SK-N-SH (cell line): ENCODE data around the gene CALHM1. TPM values are rescaled to one million over a fixed set of nuclear protein-coding genes. Genes with fewer than 3 reads are reported as not detected.

Experiments
- CTCF ChIA-PET: fragments of 300-600, 350-600 bp; formaldehyde crosslinking; extraction: SDS; loops from one replicate; lab custom pipeline; 2021; lab: Yijun Ruan, JAX
- POLR2A ChIA-PET: fragments of 350-600 bp; sonication (Branson Sonifier 250); formaldehyde crosslinking; extraction: SDS; loops from one replicate; lab custom pipeline; 2020; ENCODE audit warnings: antibody characterized with exemption, inconsistent platforms; lab: Yijun Ruan, JAX
- DNase-seq: peaks from one replicate; pipeline ENCODE4 v3.0.0; 2012
- H2AFZ ChIP-seq: fragments of 200-600 bp; sonication (generic); 2 replicates; pipeline ENCODE4 v1.8.1; 2016; ENCODE audit warnings: antibody characterized with exemption, mild to moderate bottlenecking, low read depth
- H3F3A ChIP-seq: fragments of 200-600 bp; sonication (generic); replicated peaks from 2 replicates; pipeline ENCODE3; 2016; ENCODE audit warnings: antibody characterized with exemption, mild to moderate bottlenecking; ENCODE audit not compliant: insufficient read depth
- H3K27ac ChIP-seq, 2 experiments: fragments of 200-500 bp in 1 of 2; fragments of 200-600 bp in 1 of 2; sonication (Bioruptor generic) in 1 of 2; sonication (generic), shearing (Covaris generic) in 1 of 2; 2 replicates each; pipeline versions ENCODE4 v1.5.1 to v1.6.1; 2014 to 2016; ENCODE audit warnings: low read depth in 2 of 2, inconsistent platforms in 1 of 2, low read length in 1 of 2, mild to moderate bottlenecking in 1 of 2, mixed read lengths in 1 of 2
- H3K27me3 ChIP-seq: fragments of 200-600 bp; sonication (generic), shearing (Covaris generic); 2 replicates; pipeline ENCODE4 v1.6.1; 2016; ENCODE audit warnings: mixed run types; ENCODE audit not compliant: insufficient read depth
- H3K36me3 ChIP-seq, 2 experiments: fragments of 200-500 bp in 1 of 2; fragments of 200-600 bp in 1 of 2; sonication (Bioruptor generic) in 1 of 2; sonication (generic) in 1 of 2; replicated peaks in 1 of 2; 2 replicates each; pipeline versions ENCODE3 to v1.5.1; 2014 to 2016; ENCODE audit warnings: low read length in 1 of 2, mild to moderate bottlenecking in 1 of 2; ENCODE audit not compliant: insufficient read depth in 2 of 2, control insufficient read depth in 1 of 2
- H3K4me1 ChIP-seq, 2 experiments: fragments of 200-500 bp in 1 of 2; fragments of 200-600 bp in 1 of 2; sonication (Bioruptor generic) in 1 of 2; sonication (generic), shearing (Covaris generic) in 1 of 2; 2 replicates each; pipeline versions ENCODE4 v1.5.1 to v1.6.1; 2014 to 2016; ENCODE audit warnings: low read depth in 1 of 2, low read length in 1 of 2, mixed run types in 1 of 2; ENCODE audit not compliant: insufficient read depth in 2 of 2, control insufficient read depth in 1 of 2
- H3K4me2 ChIP-seq: fragments of 200-600 bp; sonication (generic), shearing (Covaris generic); 2 replicates; pipeline ENCODE4 v1.6.1; 2017; ENCODE audit warnings: mixed run types
- H3K4me3 ChIP-seq, 2 experiments: fragments of 200-500 bp in 1 of 2; fragments of 200-600 bp in 1 of 2; sonication (Bioruptor generic) in 1 of 2; sonication (generic), shearing (Covaris generic) in 1 of 2; 2 replicates each; pipeline versions ENCODE4 v1.5.1 to v1.8.1; 2014 to 2016; ENCODE audit warnings: low read depth in 2 of 2, inconsistent platforms in 1 of 2, low read length in 1 of 2, mild to moderate bottlenecking in 1 of 2, mixed read lengths in 1 of 2, moderate library complexity in 1 of 2
- H3K79me2 ChIP-seq: fragments of 200-600 bp; sonication (generic); 2 replicates; pipeline ENCODE4 v1.8.1; 2017; ENCODE audit warnings: mild to moderate bottlenecking; ENCODE audit not compliant: insufficient read depth
- H3K9ac ChIP-seq: fragments of 200-600 bp; sonication (generic); 2 replicates; pipeline ENCODE4 v1.6.1; 2017; ENCODE audit warnings: mixed run types
- H3K9me2 ChIP-seq: fragments of 200-600 bp; sonication (generic); 2 replicates; pipeline ENCODE4 v1.6.1; 2017; ENCODE audit warnings: mixed run types
- H3K9me3 ChIP-seq: fragments of 200-600 bp; sonication (generic); 2 replicates; pipeline ENCODE4 v1.6.1; 2017; ENCODE audit warnings: mixed run types, mild to moderate bottlenecking, moderate library complexity
- H4K20me1 ChIP-seq: fragments of 200-600 bp; sonication (generic); 2 replicates; pipeline ENCODE4 v1.6.1; 2017; ENCODE audit warnings: mild to moderate bottlenecking, mixed run types; ENCODE audit not compliant: insufficient read depth
- EZH2phosphoT487 ChIP-seq: fragments of 200-600 bp; sonication (generic); IDR thresholded peaks from 2 replicates; pipeline ENCODE4 v1.6.1; 2017; ENCODE audit warnings: low read depth, mixed run types, mild to moderate bottlenecking, antibody characterized with exemption, moderate library complexity, borderline replicate concordance
- FOSL2 ChIP-seq: IDR thresholded peaks from 2 replicates; pipeline ENCODE4 v1.4.0; 2012; ENCODE audit warnings: low read depth, mild to moderate bottlenecking, moderate library complexity, borderline replicate concordance
- FOXJ3 ChIP-seq: sonication (generic); formaldehyde crosslinking; IDR thresholded peaks from 2 replicates; pipeline ENCODE4 v1.5.1; 2020; ENCODE audit warnings: mild to moderate bottlenecking, missing genetic modification reagents
- GATA2 ChIP-seq: sonication (generic); formaldehyde crosslinking; IDR thresholded peaks from 2 replicates; pipeline ENCODE4 v1.5.0; 2020; ENCODE audit warnings: mild to moderate bottlenecking, missing genetic modification reagents
- MEF2A ChIP-seq: IDR thresholded peaks from 2 replicates; pipeline ENCODE4 v1.4.0; 2012; ENCODE audit warnings: low read depth, borderline replicate concordance
- NFIC ChIP-seq: IDR thresholded peaks from 2 replicates; pipeline ENCODE4 v1.4.0; 2012; ENCODE audit warnings: borderline replicate concordance
- RAD21 ChIP-seq: IDR thresholded peaks from 2 replicates; pipeline ENCODE4 v1.6.1; 2012; ENCODE audit warnings: mild to moderate bottlenecking, low read length
- RCOR1 ChIP-seq: fragments of 150-350 bp; IDR thresholded peaks from 2 replicates; pipeline ENCODE4 v1.6.1; 2017; ENCODE audit warnings: antibody characterized with exemption, low read length
- RFX5 ChIP-seq: IDR thresholded peaks from 2 replicates; pipeline ENCODE4 v1.6.1; 2012; ENCODE audit warnings: mild to moderate bottlenecking, improper control_type of control experiment, low read length
- YY1 ChIP-seq: IDR thresholded peaks from 2 replicates; pipeline ENCODE4 v1.4.0; 2012; ENCODE audit warnings: low read depth, mild to moderate bottlenecking
- WGBS: methylation state at CpG from one replicate; pipeline ENCODE4 v1.1.6; 2017; ENCODE audit warnings: low lambda C conversion rate; 5-methylcytosine and 5-hydroxymethylcytosine counted together
- polyA plus RNA-seq, 3 experiments: library from polyadenylated mRNA; depleted of rRNA; stranded (reverse); fragments of >200 nt; gene quantifications; 2 replicates each; pipeline ENCODE4 v1.2.3, GENCODE V29; 2012
- TF ChIP-seq, protein P1 (sequence below): fragments of 200-600 bp; sonication (generic); IDR thresholded peaks from 2 replicates; pipeline ENCODE4 v1.6.1; 2017; ENCODE audit warnings: antibody characterized with exemption, mild to moderate bottlenecking, moderate library complexity
- TF ChIP-seq, protein P2 (sequence below): IDR thresholded peaks from 2 replicates; pipeline ENCODE4; 2012
- TF ChIP-seq, protein P3 (sequence below): IDR thresholded peaks from 2 replicates; pipeline ENCODE4 v1.4.0; 2012; ENCODE audit warnings: low read depth, borderline replicate concordance

CALHM1 gene
- polyA plus RNA-seq, 1 of the 3 experiments (the other 2 are of a cell fraction): not detected

DNA sequence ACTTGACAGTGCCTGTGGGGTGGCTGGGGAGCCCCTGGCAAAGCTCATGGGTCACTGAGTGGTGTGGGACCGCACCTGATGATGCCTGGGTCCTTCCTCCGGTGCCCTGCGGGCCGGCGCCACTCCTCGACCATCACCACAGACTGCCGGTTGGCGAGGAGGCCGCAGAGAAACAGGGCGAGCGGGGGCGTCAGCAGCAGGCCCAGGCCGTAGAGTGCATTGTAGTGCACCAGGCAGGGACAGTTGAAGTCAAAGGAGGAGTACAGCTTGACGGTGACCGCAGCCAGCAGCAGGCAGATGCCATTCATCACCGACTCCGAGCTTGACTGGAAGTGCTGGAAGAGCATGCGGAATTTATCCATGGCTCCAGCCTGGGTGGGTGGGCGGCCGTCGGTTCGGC is 20.0 kb upstream of the CALHM1 start:
- Histone ChIP-seq H3K9me3 (no peaks in the 10 kb centered on the region), H4K20me1 (no peaks in the 10 kb centered on the region), H2AFZ (no peak overlapping the region), H3K27ac (no peak overlapping the region), H3K9me2 (no peaks in the 10 kb centered on the region), H3K9ac (no peak overlapping the region), H3K4me2 (no peak overlapping the region), H3K4me1 (peaks cover 0 to 11% of the 10 kb centered on the region in 2 experiments; a peak in 1 of 4 replicates), H3K36me3 (no peaks in the 10 kb centered on the region), H3K4me3 (no peak overlapping the region), H3F3A (peaks cover 9% of the 10 kb centered on the region), H3K79me2 (no peaks in the 10 kb centered on the region), H3K27me3 (no peaks in the 10 kb centered on the region)
- CTCF ChIA-PET: interaction anchor here (1.4 to 1.6 kb wide), 3 partner anchors 27 to 99 kb away, joined by 3 to 7 read pairs (median 4); no protein-coding TSS in a partner anchor
- POLR2A ChIA-PET: no interaction called here
- 91% methylated on average over 17 of the region's 22 CpGs for WGBS
- DNase-seq: no peak
- no peak for TF ChIP-seq RFX5
- TF ChIP-seq YY1: no peak
- no peak for TF ChIP-seq MEF2A
- TF ChIP-seq FOSL2: no peak

DNA sequence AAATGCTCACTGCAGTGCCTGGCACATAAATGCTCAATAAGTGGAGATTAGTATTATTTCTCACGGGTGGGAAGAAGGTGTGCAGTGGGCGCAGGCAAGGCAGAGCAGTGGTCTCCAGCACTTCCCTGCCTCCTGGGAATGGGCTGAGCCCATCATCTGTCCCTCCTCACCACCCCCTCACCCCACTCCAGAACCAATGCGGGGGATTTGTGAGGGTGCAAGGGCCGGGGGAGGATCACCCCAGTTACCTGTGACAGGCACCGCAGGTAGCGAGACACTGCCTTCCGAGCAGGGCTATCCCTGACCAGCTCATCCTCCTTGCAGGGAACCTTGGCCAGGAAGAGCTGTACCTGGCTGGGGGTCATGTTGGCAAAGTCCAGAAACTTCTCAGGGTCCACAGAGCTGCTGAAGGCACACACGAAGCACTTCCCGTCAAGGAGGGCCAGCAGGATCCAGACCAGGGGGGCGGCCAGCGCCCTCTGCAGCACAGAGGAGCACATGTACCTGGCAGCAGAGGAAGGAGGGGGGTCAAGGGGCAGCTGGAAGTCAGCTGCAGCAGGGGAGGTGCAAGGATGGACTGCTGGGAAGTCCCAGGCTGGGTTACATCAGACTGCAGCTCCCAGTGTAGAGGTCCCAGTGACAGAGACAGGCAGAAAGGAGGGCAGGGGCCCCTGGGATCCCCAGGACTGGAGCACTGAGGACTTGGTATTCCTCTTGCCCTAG is 17.5 kb upstream of the CALHM1 start:
- no peak overlapping the region for H2AFZ ChIP-seq
- no peaks in the 10 kb centered on the region for H3K79me2 ChIP-seq
- POLR2A ChIA-PET: no interaction called here
- H3K4me1 ChIP-seq: peaks cover 0 to 9% of the 10 kb centered on the region in 2 experiments; a peak in 1 of 4 replicates
- no peaks in the 10 kb centered on the region for H3K36me3 ChIP-seq
- no peak overlapping the region for H3K9ac ChIP-seq
- H3K4me3 ChIP-seq: no peak overlapping the region
- no peaks in the 10 kb centered on the region for H3K9me3 ChIP-seq
- no peak overlapping the region for H3K4me2 ChIP-seq
- H3K27me3 ChIP-seq: no peaks in the 10 kb centered on the region
- peak; percentile 70 for DNase-seq
- no peak for TF ChIP-seq FOXJ3 (CRISPR knock-in tag)
- TF ChIP-seq, protein P1, sequence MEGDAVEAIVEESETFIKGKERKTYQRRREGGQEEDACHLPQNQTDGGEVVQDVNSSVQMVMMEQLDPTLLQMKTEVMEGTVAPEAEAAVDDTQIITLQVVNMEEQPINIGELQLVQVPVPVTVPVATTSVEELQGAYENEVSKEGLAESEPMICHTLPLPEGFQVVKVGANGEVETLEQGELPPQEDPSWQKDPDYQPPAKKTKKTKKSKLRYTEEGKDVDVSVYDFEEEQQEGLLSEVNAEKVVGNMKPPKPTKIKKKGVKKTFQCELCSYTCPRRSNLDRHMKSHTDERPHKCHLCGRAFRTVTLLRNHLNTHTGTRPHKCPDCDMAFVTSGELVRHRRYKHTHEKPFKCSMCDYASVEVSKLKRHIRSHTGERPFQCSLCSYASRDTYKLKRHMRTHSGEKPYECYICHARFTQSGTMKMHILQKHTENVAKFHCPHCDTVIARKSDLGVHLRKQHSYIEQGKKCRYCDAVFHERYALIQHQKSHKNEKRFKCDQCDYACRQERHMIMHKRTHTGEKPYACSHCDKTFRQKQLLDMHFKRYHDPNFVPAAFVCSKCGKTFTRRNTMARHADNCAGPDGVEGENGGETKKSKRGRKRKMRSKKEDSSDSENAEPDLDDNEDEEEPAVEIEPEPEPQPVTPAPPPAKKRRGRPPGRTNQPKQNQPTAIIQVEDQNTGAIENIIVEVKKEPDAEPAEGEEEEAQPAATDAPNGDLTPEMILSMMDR: peak; percentile 30
- H3F3A ChIP-seq: no peaks in the 10 kb centered on the region
- no peaks in the 10 kb centered on the region for H4K20me1 ChIP-seq
- H3K27ac ChIP-seq: no peak overlapping the region
- 86% methylated on average over 11 of the region's 11 CpGs for WGBS
- CTCF ChIA-PET: interaction anchor here (1.0 to 4.0 kb wide), 9 partner anchors 9 to 142 kb away, joined by 3 to 34 read pairs (median 4); partner anchors contain the start of gene CALHM2
- no peaks in the 10 kb centered on the region for H3K9me2 ChIP-seq

DNA sequence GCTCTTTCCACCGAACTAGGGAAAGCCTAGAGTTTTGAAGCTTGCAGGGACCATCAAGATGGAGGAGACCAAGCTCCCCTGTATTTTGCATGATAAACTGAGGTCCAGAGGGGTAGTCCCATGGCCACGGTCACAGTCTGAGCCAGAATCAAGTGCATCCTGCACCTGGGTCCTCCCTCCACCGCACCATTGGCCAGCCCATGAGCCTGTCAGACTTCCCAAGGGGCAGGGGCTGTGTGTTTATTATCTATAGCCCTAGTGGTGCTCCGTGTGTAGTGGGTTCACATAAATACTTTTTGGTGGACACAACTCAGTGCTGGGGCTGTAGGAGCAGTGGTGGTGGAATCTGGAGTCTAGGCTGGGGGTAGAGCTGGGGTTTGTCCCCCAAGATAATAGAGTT is 16.7 kb upstream of the CALHM1 start:
- Histone ChIP-seq H3K36me3 (no peaks in the 10 kb centered on the region), H3K9ac (no peak overlapping the region), H3K4me1 (peaks cover 0 to 4% of the 10 kb centered on the region in 2 experiments; a peak in 1 of 4 replicates), H3K27ac (no peak overlapping the region), H3K4me2 (no peak overlapping the region), H3K27me3 (no peaks in the 10 kb centered on the region), H2AFZ (no peak overlapping the region), H3F3A (no peaks in the 10 kb centered on the region), H3K79me2 (no peaks in the 10 kb centered on the region), H4K20me1 (no peaks in the 10 kb centered on the region), H3K9me2 (no peaks in the 10 kb centered on the region)
- ChIA-PET POLR2A (interaction anchor here (0.6 kb wide), 1 partner anchor 117 kb away, joined by 3 read pairs; no protein-coding TSS in a partner anchor), CTCF (interaction anchor here (1.0 to 4.0 kb wide), 5 partner anchors 10 to 59 kb away, joined by 3 to 34 read pairs (median 4); no protein-coding TSS in a partner anchor)
- WGBS: 62% methylated on average over 2 of the region's 4 CpGs
- no peak for DNase-seq
- TF ChIP-seq YY1: no peak
- no peak for TF ChIP-seq RCOR1
- TF ChIP-seq MEF2A: no peak
- TF ChIP-seq, protein P2, sequence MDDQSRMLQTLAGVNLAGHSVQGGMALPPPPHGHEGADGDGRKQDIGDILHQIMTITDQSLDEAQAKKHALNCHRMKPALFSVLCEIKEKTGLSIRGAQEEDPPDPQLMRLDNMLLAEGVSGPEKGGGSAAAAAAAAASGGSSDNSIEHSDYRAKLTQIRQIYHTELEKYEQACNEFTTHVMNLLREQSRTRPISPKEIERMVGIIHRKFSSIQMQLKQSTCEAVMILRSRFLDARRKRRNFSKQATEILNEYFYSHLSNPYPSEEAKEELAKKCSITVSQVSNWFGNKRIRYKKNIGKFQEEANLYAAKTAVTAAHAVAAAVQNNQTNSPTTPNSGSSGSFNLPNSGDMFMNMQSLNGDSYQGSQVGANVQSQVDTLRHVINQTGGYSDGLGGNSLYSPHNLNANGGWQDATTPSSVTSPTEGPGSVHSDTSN: no peak
- no peak for TF ChIP-seq NFIC
- TF ChIP-seq, protein P3, sequence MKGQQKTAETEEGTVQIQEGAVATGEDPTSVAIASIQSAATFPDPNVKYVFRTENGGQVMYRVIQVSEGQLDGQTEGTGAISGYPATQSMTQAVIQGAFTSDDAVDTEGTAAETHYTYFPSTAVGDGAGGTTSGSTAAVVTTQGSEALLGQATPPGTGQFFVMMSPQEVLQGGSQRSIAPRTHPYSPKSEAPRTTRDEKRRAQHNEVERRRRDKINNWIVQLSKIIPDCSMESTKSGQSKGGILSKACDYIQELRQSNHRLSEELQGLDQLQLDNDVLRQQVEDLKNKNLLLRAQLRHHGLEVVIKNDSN: no peak
- TF ChIP-seq EZH2phosphoT487: no peak
- TF ChIP-seq RAD21: no peak
- no peak for TF ChIP-seq GATA2 (CRISPR knock-in tag)
- TF ChIP-seq, all 33 proteins: peak for 0
- Histone ChIP-seq H3K4me3 (no peak overlapping the region), H3K9me3 (no peaks in the 10 kb centered on the region)
